Amniotic stem cell (primary cell): ENCODE data around the gene RNF112.

Experiments
- DNase-seq: peaks from one replicate; lab custom pipeline; 2025; lab: John Stamatoyannopoulos, UW

RNF112 gene

GRCh38 chr17:19410875-19411620 is at the start of gene RNF112:
Gene RNF112 (plus strand): TSS chr17:19411232. CDS start chr17:19411409, 177 bp downstream.
- DNase-seq, result no peak

- DNase-seq, result no peak
Measured at GRCh38 chr17:19361326-19361725, 49.7 kb upstream of the RNF112 start.

- DNase-seq, result no peak
Measured at GRCh38 chr17:19361944-19362276, 49.1 kb upstream of the RNF112 start.

GRCh38 chr17:19362277-19363113 is 48.5 kb upstream of the RNF112 start, which contains the start of gene B9D1:
Gene B9D1 (minus strand): TSS chr17:19362723. CDS start chr17:19362569, 154 bp downstream.
- peak; percentile 70 for DNase-seq

- no peak for DNase-seq
Measured at GRCh38 chr17:19363114-19363438, 48.0 kb upstream of the RNF112 start.

- DNase-seq, result no peak
Measured at GRCh38 chr17:19363460-19364035, 47.5 kb upstream of the RNF112 start.

- DNase-seq, result no peak
Measured at GRCh38 chr17:19364699-19365498, 46.1 kb upstream of the RNF112 start.

GRCh38 chr17:19365499-19365817 is 45.6 kb upstream of the RNF112 start:
- DNase-seq, result no peak

GRCh38 chr17:19365833-19366636 is 45.0 kb upstream of the RNF112 start:
- DNase-seq, result no peak

- no peak for DNase-seq
Measured at GRCh38 chr17:19366637-19366972, 44.4 kb upstream of the RNF112 start.

GRCh38 chr17:19368229-19368628 is 42.8 kb upstream of the RNF112 start:
- no peak for DNase-seq

GRCh38 chr17:19369107-19369778 is 41.8 kb upstream of the RNF112 start:
- DNase-seq, result no peak

- no peak for DNase-seq
Measured at GRCh38 chr17:19369846-19370492, 41.1 kb upstream of the RNF112 start.

GRCh38 chr17:19370493-19370960 is 40.5 kb upstream of the RNF112 start:
- DNase-seq, result no peak

GRCh38 chr17:19371259-19372010 is 39.6 kb upstream of the RNF112 start:
- DNase-seq, result no peak

- DNase-seq, result no peak
Measured at GRCh38 chr17:19372011-19372370, 39.0 kb upstream of the RNF112 start.

- DNase-seq, result no peak
Measured at GRCh38 chr17:19372439-19372838, 38.6 kb upstream of the RNF112 start.

- DNase-seq, result no peak
Measured at GRCh38 chr17:19372866-19373504, 38.0 kb upstream of the RNF112 start.

GRCh38 chr17:19374136-19374535 is 36.9 kb upstream of the RNF112 start:
- no peak for DNase-seq
